Natural killer cell (primary cell): ENCODE measurements around the gene ARID5B. TPM values are rescaled to one million over a fixed set of nuclear protein-coding genes. Genes with fewer than 3 reads are reported as not detected.
A peak's percentile ranks its signal among the peaks of the same experiment; 100 is the strongest.

ENCODE experiments used
- ATAC-seq, 3 donors: fragments of 150-1000 bp in 2 of 3; fragments of 200-7000 bp in 1 of 3; cut with Tn5 transposase; 1 replicate in 1 of 3; 2 replicates in 2 of 3; pipeline ENCODE4 v1.10.0; 2021; ENCODE audit warnings: mild to moderate bottlenecking in 2 of 3, moderate library complexity in 2 of 3
- DNase-seq, 2 donors: peaks; one replicate each; pipeline versions ENCODE4 v3.0.0 to v3.0.0-alpha.2; 2013 to 2021; ENCODE audit warnings: mixed read lengths in 1 of 2
- H3K27ac ChIP-seq: one replicate; pipeline ENCODE4 v1.5.1; 2013; ENCODE audit warnings: mild to moderate bottlenecking, low read length
- H3K27me3 ChIP-seq: one replicate; pipeline ENCODE4 v1.6.1; 2013; ENCODE audit warnings: low read length; ENCODE audit not compliant: control insufficient read depth, insufficient read depth
- H3K36me3 ChIP-seq: one replicate; pipeline ENCODE4 v1.6.1; 2013; ENCODE audit warnings: low read length; ENCODE audit not compliant: control insufficient read depth, insufficient read depth
- H3K4me1 ChIP-seq: one replicate; pipeline ENCODE4 v1.6.1; 2013; ENCODE audit warnings: low read length; ENCODE audit not compliant: control insufficient read depth, insufficient read depth
- H3K4me3 ChIP-seq: one replicate; pipeline ENCODE4 v1.5.1; 2013; ENCODE audit warnings: low read length
- H3K9me3 ChIP-seq: one replicate; pipeline ENCODE4 v1.6.1; 2013; ENCODE audit warnings: low read length; ENCODE audit not compliant: control insufficient read depth, insufficient read depth
- H3K27ac Mint-ChIP-seq, 2 donors: one replicate each; pipeline ENCODE4 v1.8.0; 2022; ENCODE audit warnings: mild to moderate bottlenecking in 2 of 2, mixed read lengths in 2 of 2, moderate library complexity in 1 of 2
- H3K27me3 Mint-ChIP-seq, 2 donors: one replicate each; pipeline ENCODE4 v1.8.0; 2022; ENCODE audit warnings: low read depth in 2 of 2, mixed read lengths in 2 of 2
- H3K36me3 Mint-ChIP-seq: one replicate; pipeline ENCODE4 v1.8.0; 2022; ENCODE audit warnings: mixed read lengths
- H3K4me1 Mint-ChIP-seq, 2 donors: one replicate each; pipeline ENCODE4 v1.8.0; 2022; ENCODE audit warnings: mixed read lengths in 2 of 2
- H3K4me3 Mint-ChIP-seq: one replicate; pipeline ENCODE4 v1.8.0; 2022; ENCODE audit warnings: mild to moderate bottlenecking, moderate library complexity, mixed read lengths
- H3K9me3 Mint-ChIP-seq, 2 donors: one replicate each; pipeline ENCODE4 v1.8.0; 2022; ENCODE audit warnings: mixed read lengths in 2 of 2
- WGBS: methylation state at CpG from one replicate; pipeline ENCODE4 v1.1.7; 2013; ENCODE audit warnings: missing lambda C conversion rate; ENCODE audit not compliant: insufficient coverage; 5-methylcytosine and 5-hydroxymethylcytosine counted together
- intact Hi-C: fragments of 100-400 bp; cut with micrococcal nuclease; formaldehyde crosslinking; loops from one replicate; pipeline ENCODE4 v1.14.2; 2022
- total RNA-seq, 4 donors: library from RNA; stranded (reverse); fragments of 120-200 nt in 1 of 4; gene quantifications; one replicate each; pipeline versions ENCODE4 v1.2.3 to v1.2.4, GENCODE V29; 2013 to 2022
- TF ChIP-seq, protein P1 (sequence below): fragments of 200-600 bp; IDR thresholded peaks from one replicate; pipeline ENCODE4 v1.8.0; 2022; ENCODE audit warnings: antibody characterized with exemption

Gene ARID5B
- total RNA-seq, 3 donors from 2014 or later (not counting 1 experiment from before 2014, with no cell fraction given): 22.3 to 44.3 (median 31.3) TPM

- H3K4me1 Mint-ChIP-seq: peaks cover 64 to 66% of the 10 kb centered on the region in 2 donors
These were observed 1.3 kb upstream of the ARID5B start for GRCh38 chr10:61899997-61900828.

GRCh38 chr10:61901829-61902444, 438 bp downstream of the ARID5B start:
- DNase-seq (peak in 1 of 2 donors; percentile 25), ATAC-seq (no peak)
- WGBS: 0% methylated on average over 13 of the region's 14 CpGs
- peaks cover 12% of the 10 kb centered on the region for H3K4me1 ChIP-seq
- H3K36me3 Mint-ChIP-seq: no peaks in the 10 kb centered on the region
- intact Hi-C loops: loop anchor here (1.0 to 5.0 kb wide), 4 partner anchors 90 to 1995 kb away; partner anchors contain the start of gene CCDC6
- peak overlapping the region; percentile 92 for H3K27ac ChIP-seq
- no peaks in the 10 kb centered on the region for H3K9me3 ChIP-seq
- no peaks in the 10 kb centered on the region for H3K27me3 Mint-ChIP-seq
- H3K36me3 ChIP-seq: no peaks in the 10 kb centered on the region
- no peaks in the 10 kb centered on the region for H3K27me3 ChIP-seq
- H3K4me3 ChIP-seq: peak overlapping the region; percentile 61
- H3K27ac Mint-ChIP-seq: peak overlapping the region; percentile 87 to 89
- peak overlapping the region; percentile 93 for H3K4me3 Mint-ChIP-seq
- TF ChIP-seq, protein P1, sequence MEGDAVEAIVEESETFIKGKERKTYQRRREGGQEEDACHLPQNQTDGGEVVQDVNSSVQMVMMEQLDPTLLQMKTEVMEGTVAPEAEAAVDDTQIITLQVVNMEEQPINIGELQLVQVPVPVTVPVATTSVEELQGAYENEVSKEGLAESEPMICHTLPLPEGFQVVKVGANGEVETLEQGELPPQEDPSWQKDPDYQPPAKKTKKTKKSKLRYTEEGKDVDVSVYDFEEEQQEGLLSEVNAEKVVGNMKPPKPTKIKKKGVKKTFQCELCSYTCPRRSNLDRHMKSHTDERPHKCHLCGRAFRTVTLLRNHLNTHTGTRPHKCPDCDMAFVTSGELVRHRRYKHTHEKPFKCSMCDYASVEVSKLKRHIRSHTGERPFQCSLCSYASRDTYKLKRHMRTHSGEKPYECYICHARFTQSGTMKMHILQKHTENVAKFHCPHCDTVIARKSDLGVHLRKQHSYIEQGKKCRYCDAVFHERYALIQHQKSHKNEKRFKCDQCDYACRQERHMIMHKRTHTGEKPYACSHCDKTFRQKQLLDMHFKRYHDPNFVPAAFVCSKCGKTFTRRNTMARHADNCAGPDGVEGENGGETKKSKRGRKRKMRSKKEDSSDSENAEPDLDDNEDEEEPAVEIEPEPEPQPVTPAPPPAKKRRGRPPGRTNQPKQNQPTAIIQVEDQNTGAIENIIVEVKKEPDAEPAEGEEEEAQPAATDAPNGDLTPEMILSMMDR: no peak
- peaks cover 67 to 72% of the 10 kb centered on the region in 2 donors for H3K4me1 Mint-ChIP-seq
- no peaks in the 10 kb centered on the region for H3K9me3 Mint-ChIP-seq

More at GRCh38 chr10:61899997-61900828, 1.3 kb upstream of the ARID5B start:
- ATAC-seq (peak; percentile 13 to 46 (median 21)), DNase-seq (peak; percentile 53 to 79)
- 0% methylated on average over 20 of the region's 25 CpGs for WGBS
- peak overlapping the region; percentile 61 for H3K4me3 ChIP-seq
- no peaks in the 10 kb centered on the region for H3K27me3 Mint-ChIP-seq
- H3K9me3 ChIP-seq: no peaks in the 10 kb centered on the region
- H3K4me3 Mint-ChIP-seq: peak overlapping the region; percentile 93
- H3K27ac ChIP-seq: peak overlapping the region; percentile 76
- H3K4me1 ChIP-seq: peaks cover 15% of the 10 kb centered on the region
- no peaks in the 10 kb centered on the region for H3K36me3 ChIP-seq
- TF ChIP-seq, protein P1: no peak
- peak overlapping the region; percentile 87 to 89 for H3K27ac Mint-ChIP-seq
- no peaks in the 10 kb centered on the region for H3K9me3 Mint-ChIP-seq
- H3K27me3 ChIP-seq: no peaks in the 10 kb centered on the region
- no peaks in the 10 kb centered on the region for H3K36me3 Mint-ChIP-seq
- intact Hi-C loops: loop anchor here (1.0 to 5.0 kb wide), 5 partner anchors 43 to 1993 kb away; partner anchors contain the start of gene CCDC6

DNA sequence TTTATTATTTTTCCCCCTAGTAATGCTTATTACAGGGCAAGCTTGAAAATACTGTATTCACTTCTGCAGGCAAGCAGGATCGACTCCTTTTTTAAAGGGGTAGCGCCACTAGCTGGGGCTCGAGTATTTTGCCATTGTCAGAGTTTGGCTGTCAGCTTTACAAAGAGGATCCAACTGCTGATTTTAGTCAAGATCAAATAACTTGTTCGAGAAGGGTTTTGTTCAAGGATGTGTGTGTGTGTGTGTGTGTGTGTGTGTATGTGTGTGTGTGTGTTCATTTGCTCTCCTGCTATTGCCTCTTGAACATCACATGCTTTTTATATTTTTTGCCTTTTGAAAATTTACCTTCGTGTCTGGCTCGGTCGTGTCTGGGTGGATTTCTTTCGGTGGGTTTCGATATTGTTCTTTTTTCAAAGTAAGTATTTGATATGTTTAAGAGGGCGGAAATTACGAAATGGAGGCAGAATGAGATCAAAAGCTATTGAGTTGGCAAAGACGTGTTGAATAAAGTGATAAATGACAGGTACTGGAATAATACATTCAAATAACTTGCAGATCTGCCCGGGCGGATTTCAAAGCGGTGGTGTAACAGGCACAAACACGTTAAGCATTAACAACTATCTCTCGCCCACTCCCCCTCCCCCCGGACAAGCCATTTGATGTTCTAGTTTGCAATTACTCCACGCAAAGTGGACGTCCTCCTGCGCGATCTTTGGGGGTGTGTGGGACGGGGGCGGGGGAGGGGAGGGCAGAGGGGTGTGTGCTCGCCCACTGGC, 1.1 kb downstream of the ARID5B start:
- Mint-ChIP-seq H3K4me1 (peaks cover 65 to 67% of the 10 kb centered on the region in 2 donors), H3K9me3 (no peaks in the 10 kb centered on the region), H3K36me3 (no peaks in the 10 kb centered on the region), H3K27ac (peak overlapping the region; percentile 87 to 89), H3K27me3 (no peaks in the 10 kb centered on the region), H3K4me3 (peak overlapping the region; percentile 93)
- TF ChIP-seq, protein P1: no peak
- H3K27me3 ChIP-seq: no peaks in the 10 kb centered on the region
- no peaks in the 10 kb centered on the region for H3K36me3 ChIP-seq
- peaks cover 5% of the 10 kb centered on the region for H3K4me1 ChIP-seq
- H3K4me3 ChIP-seq: peak overlapping the region; percentile 61
- ATAC-seq (peak; percentile 13 to 43 (median 36)), DNase-seq (peak; percentile 39 to 87)
- intact Hi-C loops: loop anchor here (1.0 to 5.0 kb wide), 3 partner anchors 41 to 1995 kb away; partner anchors contain the start of gene CCDC6
- no peaks in the 10 kb centered on the region for H3K9me3 ChIP-seq
- peak overlapping the region; percentile 92 for H3K27ac ChIP-seq
- WGBS: under 1% methylated on average over 24 of the region's 25 CpGs
